GM21526 (cell line): ENCODE results near the gene ZC3HAV1.
"Not testable (repeated sequence)": the region's sequence is repeated elsewhere in the genome, so short reads cannot be mapped to it uniquely, and the experiment has no call there.

ENCODE experiments used
- ATAC-seq: cut with Tn5 transposase; IDR thresholded peaks from one replicate; pipeline ENCODE4 v1.9.1; 2021; ENCODE audit warnings: moderate library complexity; ENCODE audit not compliant: unreplicated experiment, low FRiP score

Gene ZC3HAV1

GRCh38 chr7:139112741-139113250 lies 3.3 kb upstream of the ZC3HAV1 start:
- no peak for ATAC-seq

GRCh38 chr7:139112316-139112715 lies 2.8 kb upstream of the ZC3HAV1 start:
- ATAC-seq, result no peak

GRCh38 chr7:139111811-139112301 lies 2.3 kb upstream of the ZC3HAV1 start:
- no peak for ATAC-seq

- no peak for ATAC-seq
Measured at GRCh38 chr7:139111147-139111546, 1.6 kb upstream of the ZC3HAV1 start.

- no peak for ATAC-seq
Measured at GRCh38 chr7:139109983-139110411, 477 bp upstream of the ZC3HAV1 start.

- peak; percentile 4 for ATAC-seq
Measured at GRCh38 chr7:139108266-139109187, 993 bp downstream of the ZC3HAV1 start.

- ATAC-seq, result no peak
Measured at GRCh38 chr7:139106959-139107358, 2.6 kb downstream of the ZC3HAV1 start.

GRCh38 chr7:139106227-139106626 lies 3.3 kb downstream of the ZC3HAV1 start:
- not testable (repeated sequence) for ATAC-seq

- no peak for ATAC-seq
Measured at GRCh38 chr7:139105484-139105883, 4.0 kb downstream of the ZC3HAV1 start.

GRCh38 chr7:139104091-139104450 lies 5.4 kb downstream of the ZC3HAV1 start:
- ATAC-seq, result no peak

GRCh38 chr7:139103057-139103815 lies 6.3 kb downstream of the ZC3HAV1 start:
- no peak for ATAC-seq

GRCh38 chr7:139101637-139102158 lies 7.8 kb downstream of the ZC3HAV1 start:
- ATAC-seq, result not testable (repeated sequence)

GRCh38 chr7:139099172-139099947 lies 10.2 kb downstream of the ZC3HAV1 start:
- ATAC-seq, result no peak

GRCh38 chr7:139095194-139095659 lies 14.3 kb downstream of the ZC3HAV1 start:
- peak; percentile 98 for ATAC-seq

GRCh38 chr7:139094596-139094995 lies 14.9 kb downstream of the ZC3HAV1 start:
- ATAC-seq, result peak; percentile 5

GRCh38 chr7:139094030-139094429 lies 15.5 kb downstream of the ZC3HAV1 start:
- ATAC-seq, result no peak

GRCh38 chr7:139093512-139093911 lies 16.0 kb downstream of the ZC3HAV1 start:
- ATAC-seq, result not testable (repeated sequence)

- ATAC-seq, result no peak
Measured at GRCh38 chr7:139092090-139092796, 17.3 kb downstream of the ZC3HAV1 start.

- ATAC-seq, result no peak
Measured at GRCh38 chr7:139091677-139091996, 17.9 kb downstream of the ZC3HAV1 start.

GRCh38 chr7:139089118-139089517 lies 20.4 kb downstream of the ZC3HAV1 start:
- ATAC-seq, result no peak
